Ovary (tissue), 3 donors: ENCODE data around the gene ZNF514.

Experiments
- EP300 ChIP-seq: sonication (generic); formaldehyde crosslinking; IDR thresholded peaks from one replicate; pipeline ENCODE4 v1.6.1; 2017; ENCODE audit warnings: antibody characterized with exemption
- TF ChIP-seq, protein P1 (sequence below), 3 donors: fragments of 450-650 bp in 2 of 3; fragments of 200-600 bp in 1 of 3; IDR thresholded peaks; one replicate each; pipeline versions ENCODE4 v1.5.1 to v1.8.0; 2016 to 2022; ENCODE audit warnings: antibody characterized with exemption in 3 of 3, mild to moderate bottlenecking in 1 of 3
- donor health status: DM: no; HTN: no; CAD: no.

GRCh38 chr2:95115418-95115817, 44.2 kb downstream of the ZNF514 start:
- TF ChIP-seq, protein P1, sequence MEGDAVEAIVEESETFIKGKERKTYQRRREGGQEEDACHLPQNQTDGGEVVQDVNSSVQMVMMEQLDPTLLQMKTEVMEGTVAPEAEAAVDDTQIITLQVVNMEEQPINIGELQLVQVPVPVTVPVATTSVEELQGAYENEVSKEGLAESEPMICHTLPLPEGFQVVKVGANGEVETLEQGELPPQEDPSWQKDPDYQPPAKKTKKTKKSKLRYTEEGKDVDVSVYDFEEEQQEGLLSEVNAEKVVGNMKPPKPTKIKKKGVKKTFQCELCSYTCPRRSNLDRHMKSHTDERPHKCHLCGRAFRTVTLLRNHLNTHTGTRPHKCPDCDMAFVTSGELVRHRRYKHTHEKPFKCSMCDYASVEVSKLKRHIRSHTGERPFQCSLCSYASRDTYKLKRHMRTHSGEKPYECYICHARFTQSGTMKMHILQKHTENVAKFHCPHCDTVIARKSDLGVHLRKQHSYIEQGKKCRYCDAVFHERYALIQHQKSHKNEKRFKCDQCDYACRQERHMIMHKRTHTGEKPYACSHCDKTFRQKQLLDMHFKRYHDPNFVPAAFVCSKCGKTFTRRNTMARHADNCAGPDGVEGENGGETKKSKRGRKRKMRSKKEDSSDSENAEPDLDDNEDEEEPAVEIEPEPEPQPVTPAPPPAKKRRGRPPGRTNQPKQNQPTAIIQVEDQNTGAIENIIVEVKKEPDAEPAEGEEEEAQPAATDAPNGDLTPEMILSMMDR (IDR thresholded peaks at IDR 0.05): peak in 1 of 3 donors; percentile 14
- no peak for TF ChIP-seq EP300
